T-helper 1 cell treated with Interleukin-12 subunit alpha and Interleukin-12 subunit beta and Interleukin-4 antibody, amounts not matched to agents 30 μg/mL and 1 μg/mL, for 36 hours (primary cell): ENCODE measurements around the gene DYRK4.

Experiments
- H3K27ac Mint-ChIP-seq: one replicate; pipeline ENCODE4 v1.8.0; 2021; ENCODE audit warnings: mild to moderate bottlenecking, mixed read lengths
- H3K27me3 Mint-ChIP-seq: one replicate; pipeline ENCODE4 v1.8.0; 2021; ENCODE audit warnings: low read depth, mixed read lengths
- H3K36me3 Mint-ChIP-seq: one replicate; pipeline ENCODE4 v1.8.0; 2021; ENCODE audit warnings: low read depth, mixed read lengths
- H3K4me1 Mint-ChIP-seq: one replicate; pipeline ENCODE4 v1.8.0; 2021; ENCODE audit warnings: low read depth, mixed read lengths
- H3K4me3 Mint-ChIP-seq: one replicate; pipeline ENCODE4 v1.8.0; 2021; ENCODE audit warnings: mild to moderate bottlenecking, moderate library complexity, mixed read lengths
- H3K9me3 Mint-ChIP-seq: one replicate; pipeline ENCODE4 v1.8.0; 2021; ENCODE audit warnings: mixed read lengths

Gene DYRK4

DNA sequence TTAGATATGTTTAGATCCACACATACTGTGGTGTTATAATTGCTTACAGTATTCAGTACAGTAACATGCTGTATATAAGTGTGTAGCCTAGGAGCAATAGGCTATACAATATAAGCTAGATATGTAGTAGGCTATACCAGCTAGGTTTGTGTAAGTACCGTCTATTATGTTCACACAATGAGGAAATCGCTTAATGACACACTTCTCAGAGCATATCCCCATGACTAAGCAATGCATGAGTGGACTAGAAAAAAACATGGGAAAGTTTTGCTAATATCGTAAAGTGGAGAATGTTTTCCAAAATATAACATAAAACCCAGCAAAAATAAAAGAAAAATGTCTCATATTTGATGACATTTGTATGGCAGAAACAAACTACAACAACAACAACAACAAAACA, 59.5 kb downstream of the DYRK4 start:
- Mint-ChIP-seq H3K27ac (no peak overlapping the region), H3K4me1 (no peaks in the 10 kb centered on the region), H3K9me3 (no peaks in the 10 kb centered on the region), H3K4me3 (no peak overlapping the region), H3K36me3 (no peaks in the 10 kb centered on the region), H3K27me3 (peaks cover 33% of the 10 kb centered on the region)

DNA sequence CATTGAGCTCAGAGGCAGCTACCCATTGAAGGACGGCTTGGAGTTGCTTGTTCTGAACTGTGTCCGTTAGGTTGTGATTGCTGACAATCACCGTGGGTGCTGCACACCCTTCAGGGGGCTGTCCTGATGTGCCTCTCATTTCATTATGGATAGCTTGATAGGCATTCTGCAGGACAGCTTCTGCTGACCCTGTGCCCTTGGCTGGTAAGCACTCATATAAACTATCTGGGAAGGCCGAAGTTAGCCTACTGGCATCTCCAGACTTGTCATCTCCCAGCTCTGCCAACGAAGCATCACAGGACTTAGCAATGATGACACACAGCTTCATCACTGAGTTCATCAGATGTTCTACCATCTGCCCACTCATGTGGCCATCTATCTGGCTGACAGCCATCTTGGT, 64.5 kb downstream of the DYRK4 start:
- Mint-ChIP-seq H3K4me3 (no peak overlapping the region), H3K27me3 (peaks cover 39% of the 10 kb centered on the region), H3K9me3 (no peaks in the 10 kb centered on the region)

DNA sequence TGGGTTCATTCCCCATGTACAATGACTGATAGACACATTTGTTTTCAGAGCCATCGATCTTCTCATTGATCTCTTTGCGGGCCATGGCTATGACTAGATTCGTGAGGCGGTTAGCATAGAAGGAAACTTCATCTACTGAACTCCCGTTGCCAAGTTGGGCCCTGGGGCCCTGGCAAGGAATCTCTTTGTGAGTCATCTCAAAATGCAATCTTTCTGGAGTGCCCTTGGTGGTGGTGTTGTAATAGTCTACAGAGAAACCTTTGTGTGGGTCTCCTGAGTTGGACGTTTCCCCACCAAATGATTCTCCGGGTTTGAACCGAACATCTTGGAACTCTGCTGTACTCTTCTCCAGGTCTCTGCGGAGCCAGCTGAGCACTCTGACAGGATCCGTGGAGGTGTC, 66.4 kb downstream of the DYRK4 start:
- Mint-ChIP-seq H3K36me3 (no peaks in the 10 kb centered on the region), H3K4me3 (no peak overlapping the region), H3K9me3 (no peaks in the 10 kb centered on the region), H3K4me1 (no peaks in the 10 kb centered on the region), H3K27me3 (peaks cover 29% of the 10 kb centered on the region), H3K27ac (no peak overlapping the region)

More for the DNA sequence above, 64.5 kb downstream of the DYRK4 start:
- Mint-ChIP-seq H3K36me3 (no peaks in the 10 kb centered on the region), H3K4me1 (no peaks in the 10 kb centered on the region), H3K27ac (no peak overlapping the region)

GRCh38 chr12:4630262-4630661, 68.3 kb downstream of the DYRK4 start:
- no peaks in the 10 kb centered on the region for H3K9me3 Mint-ChIP-seq
- H3K4me1 Mint-ChIP-seq = no peaks in the 10 kb centered on the region
- H3K36me3 Mint-ChIP-seq = no peaks in the 10 kb centered on the region
- H3K27ac Mint-ChIP-seq = no peak overlapping the region
- H3K27me3 Mint-ChIP-seq = peaks cover 28% of the 10 kb centered on the region
- no peak overlapping the region for H3K4me3 Mint-ChIP-seq

DNA sequence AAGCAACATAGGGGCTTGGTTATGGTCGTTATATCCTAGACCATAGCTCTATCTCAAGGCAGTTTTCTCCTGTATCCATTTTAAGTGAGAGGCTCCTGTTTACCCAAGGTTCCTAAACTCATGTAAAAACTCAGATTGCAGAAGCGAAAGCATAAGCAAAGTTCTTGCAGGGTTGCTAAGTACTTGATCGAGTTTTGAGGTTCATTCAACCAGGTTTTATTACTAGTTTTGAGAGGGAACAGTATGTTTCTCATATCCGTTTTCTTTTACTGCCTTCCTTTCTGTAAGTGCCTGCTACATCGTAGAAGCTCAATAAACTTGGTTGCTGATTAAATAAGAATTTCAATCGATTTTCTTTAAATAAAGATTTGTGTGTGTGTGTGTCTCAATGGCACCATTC, 81.7 kb downstream of the DYRK4 start:
- no peaks in the 10 kb centered on the region for H3K9me3 Mint-ChIP-seq
- peaks cover 7% of the 10 kb centered on the region for H3K4me1 Mint-ChIP-seq

DNA sequence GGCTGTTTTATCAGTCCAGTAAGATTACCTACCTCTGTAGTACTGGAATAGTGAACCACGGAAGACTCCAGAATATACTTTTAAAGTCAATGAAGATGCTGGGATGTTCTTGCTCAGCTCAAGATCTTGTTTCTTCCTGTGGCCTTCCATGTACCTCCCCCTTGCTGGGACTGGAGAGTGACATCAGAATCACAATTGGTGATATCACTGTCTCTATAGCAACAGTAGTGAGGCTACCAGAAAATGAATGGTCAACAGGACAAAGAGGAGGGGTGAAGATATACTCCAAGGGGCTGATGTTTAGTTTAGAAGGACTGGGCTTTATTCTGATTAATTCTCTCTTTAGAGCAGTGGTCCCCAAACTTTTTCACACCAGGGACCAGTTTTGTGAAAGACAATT, 83.0 kb downstream of the DYRK4 start:
- H3K27ac Mint-ChIP-seq = no peak overlapping the region
- no peaks in the 10 kb centered on the region for H3K36me3 Mint-ChIP-seq
- H3K27me3 Mint-ChIP-seq = peaks cover 23% of the 10 kb centered on the region
- H3K4me1 Mint-ChIP-seq = peaks cover 13% of the 10 kb centered on the region
- H3K4me3 Mint-ChIP-seq = no peak overlapping the region
- no peaks in the 10 kb centered on the region for H3K9me3 Mint-ChIP-seq

More for the DNA sequence above, 81.7 kb downstream of the DYRK4 start:
- Mint-ChIP-seq H3K27me3 (peaks cover 27% of the 10 kb centered on the region), H3K4me3 (no peak overlapping the region), H3K27ac (no peak overlapping the region), H3K36me3 (no peaks in the 10 kb centered on the region)

DNA sequence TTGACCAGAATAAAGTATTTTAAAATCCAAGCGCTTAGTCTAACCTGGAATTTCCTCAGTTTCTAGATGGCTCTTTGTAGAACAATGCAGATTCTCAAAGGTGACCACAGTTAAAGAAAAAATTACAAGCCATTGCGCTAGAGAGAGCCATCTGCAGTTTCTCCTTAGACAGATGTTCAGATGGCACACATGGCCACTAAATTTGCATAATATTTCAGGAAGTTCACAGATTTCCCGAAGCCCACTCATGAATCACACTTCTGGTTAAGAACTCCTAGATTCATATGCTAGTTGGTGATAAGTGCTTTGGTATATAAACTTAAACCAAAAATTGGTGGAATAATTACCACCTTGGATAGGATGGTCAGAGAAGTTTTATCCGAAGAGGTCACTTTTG, 86.1 kb downstream of the DYRK4 start:
- Mint-ChIP-seq H3K4me1 (peaks cover 30% of the 10 kb centered on the region), H3K4me3 (peak overlapping the region; percentile 100), H3K36me3 (no peaks in the 10 kb centered on the region), H3K9me3 (no peaks in the 10 kb centered on the region), H3K27ac (peak overlapping the region; percentile 93), H3K27me3 (peaks cover 17% of the 10 kb centered on the region)

- Mint-ChIP-seq H3K27ac (peak within 1 kb of the TSS; percentile 93), H3K27me3 (peaks cover 13% of the 10 kb centered on the region), H3K4me3 (peak within 1 kb of the TSS; percentile 100), H3K36me3 (no peaks in the 10 kb centered on the region), H3K9me3 (no peaks in the 10 kb centered on the region), H3K4me1 (peaks cover 32% of the 10 kb centered on the region)
These were observed 86.7 kb downstream of the DYRK4 start, which contains the start of the genes AKAP3 and NDUFA9 for GRCh38 chr12:4648501-4649357. TSS of gene AKAP3 (minus strand) at chr12:4649051. CDS start at chr12:4638196, 10,855 bp downstream. TSS of gene NDUFA9 (plus strand) at chr12:4649114. CDS start at chr12:4649127, 13 bp downstream.

- Mint-ChIP-seq H3K36me3 (no peaks in the 10 kb centered on the region), H3K27ac (peak overlapping the region; percentile 93), H3K4me3 (peak overlapping the region; percentile 100), H3K9me3 (no peaks in the 10 kb centered on the region), H3K4me1 (peaks cover 35% of the 10 kb centered on the region), H3K27me3 (peaks cover 7% of the 10 kb centered on the region)
These were observed 87.3 kb downstream of the DYRK4 start for GRCh38 chr12:4649358-4649661.

DNA sequence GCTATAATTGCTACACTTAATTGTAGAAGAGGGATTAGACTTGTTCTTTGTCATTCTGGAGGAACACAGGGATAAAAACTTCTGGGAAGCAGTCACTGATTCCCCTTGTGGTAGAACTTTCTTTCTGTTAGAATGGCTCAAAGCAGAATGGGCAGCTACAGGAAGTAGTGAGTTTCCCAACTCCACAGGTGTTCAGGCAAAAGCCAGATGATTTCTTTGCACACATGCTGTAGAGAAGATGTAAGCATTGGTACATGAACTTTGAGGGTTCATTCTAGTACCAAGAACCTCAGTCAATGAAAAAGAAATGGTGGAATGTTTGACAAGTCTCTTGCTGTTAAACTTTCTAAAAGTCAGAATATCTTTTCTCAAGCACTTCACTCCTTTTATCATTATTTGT, 91.2 kb downstream of the DYRK4 start:
- Mint-ChIP-seq H3K4me1 (peaks cover 34% of the 10 kb centered on the region), H3K4me3 (no peak overlapping the region), H3K27ac (no peak overlapping the region), H3K27me3 (no peaks in the 10 kb centered on the region), H3K36me3 (peaks cover 11% of the 10 kb centered on the region), H3K9me3 (no peaks in the 10 kb centered on the region)

DNA sequence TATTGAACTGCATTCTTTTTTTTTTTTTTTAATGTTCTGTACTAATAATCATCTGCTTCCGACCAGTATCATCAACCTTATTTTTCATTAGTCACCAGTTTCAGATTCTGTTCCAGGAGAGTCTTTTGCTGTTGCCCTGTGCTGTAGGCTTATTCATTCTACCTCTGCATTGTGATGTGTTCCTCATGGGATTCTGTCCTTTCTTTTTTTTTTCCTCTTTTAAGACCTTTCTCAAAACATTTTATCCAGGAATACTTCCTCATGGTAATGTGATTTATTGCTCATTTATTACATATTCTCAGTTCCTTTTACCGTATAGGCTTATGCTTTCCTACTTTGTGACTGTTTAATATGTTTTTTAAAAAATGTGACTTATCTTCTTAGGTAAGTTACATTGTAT, 91.7 kb downstream of the DYRK4 start:
- Mint-ChIP-seq H3K9me3 (no peaks in the 10 kb centered on the region), H3K27me3 (no peaks in the 10 kb centered on the region), H3K4me3 (no peak overlapping the region), H3K27ac (no peak overlapping the region), H3K36me3 (peaks cover 11% of the 10 kb centered on the region), H3K4me1 (peaks cover 33% of the 10 kb centered on the region)
